CD14-positive monocyte (primary cell): ENCODE data around the gene JADE1. TPM values are rescaled to one million over a fixed set of nuclear protein-coding genes. Genes with fewer than 3 reads are reported as not detected.

Experiments used
- DNase-seq, 3 donors: peaks; one replicate each; pipeline ENCODE4 v3.0.0-alpha.2; 2011 to 2022
- H2AFZ ChIP-seq: 2 replicates; pipeline ENCODE4 v1.6.0; 2012; ENCODE audit warnings: mild to moderate bottlenecking, low read depth, low read length, inconsistent platforms; ENCODE audit not compliant: insufficient read depth, poor library complexity, severe bottlenecking
- H3K27ac ChIP-seq, 2 donors: 1 replicate in 1 of 2; 2 replicates in 1 of 2; pipeline ENCODE4 v1.5.1; 2012 to 2013; ENCODE audit warnings: low read length in 2 of 2, control low read depth in 1 of 2, inconsistent platforms in 1 of 2, low read depth in 1 of 2, mild to moderate bottlenecking in 1 of 2
- H3K27me3 ChIP-seq, 2 donors: one replicate each; pipeline versions ENCODE4 v1.6.0 to v1.6.1; 2011 to 2013; ENCODE audit warnings: low read length in 2 of 2; ENCODE audit not compliant: control insufficient read depth in 2 of 2, insufficient read depth in 2 of 2
- H3K36me3 ChIP-seq, 2 donors: replicated peaks in 1 of 2; 1 replicate in 1 of 2; 2 replicates in 1 of 2; pipeline versions ENCODE4 v1.5.1 to v1.6.1; 2012 to 2013; ENCODE audit warnings: low read length in 2 of 2, control low read depth in 1 of 2, inconsistent platforms in 1 of 2, mild to moderate bottlenecking in 1 of 2; ENCODE audit not compliant: insufficient read depth in 2 of 2, control insufficient read depth in 1 of 2
- H3K4me1 ChIP-seq, 2 donors: 1 replicate in 1 of 2; 2 replicates in 1 of 2; pipeline versions ENCODE4 v1.5.1 to v1.6.1; 2012 to 2013; ENCODE audit warnings: low read length in 2 of 2, control low read depth in 1 of 2, inconsistent platforms in 1 of 2, mild to moderate bottlenecking in 1 of 2, moderate library complexity in 1 of 2; ENCODE audit not compliant: insufficient read depth in 2 of 2, control insufficient read depth in 1 of 2
- H3K4me2 ChIP-seq: replicated peaks from 2 replicates; pipeline ENCODE3; 2012; ENCODE audit warnings: low read length, moderate library complexity, mild to moderate bottlenecking; ENCODE audit not compliant: poor library complexity, severe bottlenecking; ENCODE audit errors: extremely low read depth
- H3K4me3 ChIP-seq, 3 experiments: fragments of 200-600 bp in 1 of 3; sonication (generic) in 1 of 3; replicated peaks in 1 of 3; 1 replicate in 2 of 3; 2 replicates in 1 of 3; pipeline ENCODE4 v1.5.1; 2011 to 2013; ENCODE audit warnings: low read length in 3 of 3, mild to moderate bottlenecking in 3 of 3, control low read depth in 2 of 3, low read depth in 2 of 3, inconsistent platforms in 1 of 3, moderate library complexity in 1 of 3
- H3K79me2 ChIP-seq: 2 replicates; pipeline ENCODE4 v1.6.0; 2012; ENCODE audit warnings: mild to moderate bottlenecking, control low read depth, inconsistent platforms, low read length, moderate library complexity; ENCODE audit not compliant: insufficient read depth
- H3K9ac ChIP-seq: 2 replicates; pipeline ENCODE4 v1.6.0; 2017; ENCODE audit warnings: low read length, mild to moderate bottlenecking; ENCODE audit not compliant: insufficient read depth, poor library complexity, severe bottlenecking
- H3K9me3 ChIP-seq, 2 donors: replicated peaks in 1 of 2; 1 replicate in 1 of 2; 2 replicates in 1 of 2; pipeline versions ENCODE4 v1.5.1 to v1.6.1; 2012 to 2013; ENCODE audit warnings: low read length in 2 of 2, control low read depth in 1 of 2; ENCODE audit not compliant: control insufficient read depth in 1 of 2, insufficient read depth in 1 of 2
- H4K20me1 ChIP-seq: 2 replicates; pipeline ENCODE4 v1.6.0; 2012; ENCODE audit warnings: mild to moderate bottlenecking, low read length, control low read depth, moderate library complexity; ENCODE audit not compliant: insufficient read depth
- H3K27ac Mint-ChIP-seq, 7 donors: one replicate each; pipeline ENCODE4 v1.8.0; 2020; ENCODE audit warnings: mild to moderate bottlenecking in 7 of 7, mixed read lengths in 7 of 7, moderate library complexity in 6 of 7, inconsistent platforms in 2 of 7
- H3K27me3 Mint-ChIP-seq, 3 donors: one replicate each; pipeline ENCODE4 v1.8.0; 2021 to 2022; ENCODE audit warnings: low read depth in 3 of 3, mild to moderate bottlenecking in 3 of 3, mixed read lengths in 3 of 3, moderate library complexity in 3 of 3, inconsistent platforms in 1 of 3
- H3K36me3 Mint-ChIP-seq, 2 donors: one replicate each; pipeline ENCODE4 v1.8.0; 2020; ENCODE audit warnings: mixed read lengths in 2 of 2, inconsistent platforms in 1 of 2, mild to moderate bottlenecking in 1 of 2
- H3K4me1 Mint-ChIP-seq: one replicate; pipeline ENCODE4 v1.8.0; 2020; ENCODE audit warnings: mild to moderate bottlenecking, mixed read lengths
- H3K4me3 Mint-ChIP-seq, 2 donors: one replicate each; pipeline ENCODE4 v1.8.0; 2020; ENCODE audit warnings: mild to moderate bottlenecking in 2 of 2, mixed read lengths in 2 of 2, moderate library complexity in 1 of 2
- H3K9me3 Mint-ChIP-seq, 7 donors: one replicate each; pipeline ENCODE4 v1.8.0; 2020 to 2022; ENCODE audit warnings: mixed read lengths in 7 of 7, mild to moderate bottlenecking in 6 of 7, moderate library complexity in 6 of 7, inconsistent platforms in 2 of 7
- CTCF ChIP-seq: fragments of 200-600 bp; IDR thresholded peaks from one replicate; pipeline ENCODE4 v1.8.0; 2022; ENCODE audit warnings: antibody characterized with exemption, mild to moderate bottlenecking
- WGBS: methylation state at CpG from one replicate; pipeline ENCODE4 v1.1.5; 2013; ENCODE audit warnings: missing lambda C conversion rate; ENCODE audit not compliant: insufficient coverage; 5-methylcytosine and 5-hydroxymethylcytosine counted together
- intact Hi-C, 2 donors: fragments of 100-400 bp; cut with micrococcal nuclease; formaldehyde crosslinking; loops; one replicate each; pipeline versions ENCODE4 v1.15.0 to v1.15.1; 2023
- polyA plus RNA-seq, 3 donors: library from polyadenylated mRNA; depleted of rRNA in 1 of 3; unstranded in 2 of 3; stranded (reverse) in 1 of 3; fragments of 300-500 nt in 2 of 3; fragments of >200 nt in 1 of 3; fragmentation: Illumina TruSeq in 2 of 3; gene quantifications; 1 replicate in 2 of 3; 2 replicates in 1 of 3; pipeline ENCODE4 v1.2.3, GENCODE V29; 2012 to 2021

Gene JADE1
- polyA plus RNA-seq, 3 donors = 7.3 to 12.8 (median 12.3) TPM

GRCh38 chr4:128802680-128803628, 6.5 kb upstream of the JADE1 start:
- TF ChIP-seq CTCF = no peak
- Histone ChIP-seq H3K9ac (no peak overlapping the region), H3K27ac (no peak overlapping the region), H3K9me3 (no peaks in the 10 kb centered on the region), H3K79me2 (no peaks in the 10 kb centered on the region), H3K27me3 (no peaks in the 10 kb centered on the region), H2AFZ (no peak overlapping the region), H3K4me3 (no peak overlapping the region), H4K20me1 (no peaks in the 10 kb centered on the region), H3K4me1 (no peaks in the 10 kb centered on the region), H3K4me2 (no peak overlapping the region), H3K36me3 (no peaks in the 10 kb centered on the region)
- Mint-ChIP-seq H3K9me3 (no peaks in the 10 kb centered on the region), H3K36me3 (no peaks in the 10 kb centered on the region), H3K4me1 (no peaks in the 10 kb centered on the region), H3K27me3 (peaks cover 0 to 1% (median 0%) of the 10 kb centered on the region in 3 donors), H3K4me3 (no peak overlapping the region), H3K27ac (no peak overlapping the region)
- intact Hi-C loops = loop anchor here in 1 of 2 donors (10.0 kb wide), 1 partner anchor 248 kb away; no protein-coding TSS in a partner anchor
- 89% methylated on average over 7 of the region's 9 CpGs for WGBS
- DNase-seq = no peak

GRCh38 chr4:128803783-128804182, 5.7 kb upstream of the JADE1 start:
- H3K9me3 ChIP-seq = no peaks in the 10 kb centered on the region
- intact Hi-C loops = loop anchor here in 1 of 2 donors (10.0 kb wide), 1 partner anchor 249 kb away; no protein-coding TSS in a partner anchor
- no peak for TF ChIP-seq CTCF
- Mint-ChIP-seq H3K27me3 (peaks cover 0 to 1% (median 0%) of the 10 kb centered on the region in 3 donors), H3K9me3 (no peaks in the 10 kb centered on the region), H3K4me1 (no peaks in the 10 kb centered on the region), H3K27ac (no peak overlapping the region), H3K36me3 (no peaks in the 10 kb centered on the region), H3K4me3 (no peak overlapping the region)
- no peaks in the 10 kb centered on the region for H4K20me1 ChIP-seq
- H3K4me3 ChIP-seq = no peak overlapping the region
- H3K4me2 ChIP-seq = no peak overlapping the region
- WGBS = 94% methylated on average over 2 of the region's 2 CpGs
- no peak overlapping the region for H2AFZ ChIP-seq
- no peaks in the 10 kb centered on the region for H3K79me2 ChIP-seq
- no peaks in the 10 kb centered on the region for H3K36me3 ChIP-seq
- H3K9ac ChIP-seq = no peak overlapping the region
- no peak overlapping the region for H3K27ac ChIP-seq
- no peaks in the 10 kb centered on the region for H3K4me1 ChIP-seq
- H3K27me3 ChIP-seq = no peaks in the 10 kb centered on the region
- DNase-seq = no peak
